ENCODE measurements around the gene CNTNAP2.

GRCh38 chr7:148155826-148156225 is 2039.2 kb downstream of the CNTNAP2 start:
- no peak for TF ChIP-seq SP1 (IDR thresholded peaks at IDR 0.05)
- TF ChIP-seq PKNOX1 (IDR thresholded peaks at IDR 0.05): no peak
- no peak for TF ChIP-seq ZNF384 (IDR thresholded peaks at IDR 0.05)
- TF ChIP-seq TARDBP (IDR thresholded peaks at IDR 0.05): no peak
- TF ChIP-seq SUZ12 (IDR thresholded peaks at IDR 0.05): no peak
- no peak for TF ChIP-seq LEF1 (IDR thresholded peaks at IDR 0.05; ENCODE audit: borderline replicate concordance)
- no peak for TF ChIP-seq FOXM1 (IDR thresholded peaks at IDR 0.05; ENCODE audit: borderline replicate concordance)
- TF ChIP-seq BHLHE40 (IDR thresholded peaks at IDR 0.05; ENCODE audit: borderline replicate concordance): no peak
- no peak for TF ChIP-seq NFRKB (IDR thresholded peaks at IDR 0.05)
- TF ChIP-seq ELF4 (IDR thresholded peaks at IDR 0.05): no peak
- TF ChIP-seq FOXA1 (IDR thresholded peaks at IDR 0.05): no peak
